ENCODE data around the gene CA12. TPM values are rescaled to one million over a fixed set of nuclear protein-coding genes. Genes with fewer than 3 reads are reported as not detected.
"Not testable (repeated sequence)": the region's sequence is repeated elsewhere in the genome, so short reads cannot be mapped to it uniquely, and the experiment has no call there.

CA12 gene
- 100 to 1,000 TPM in 3 of 4 donors, 1 to 10 TPM in 1; 6.8 to 138 (median 122) TPM for polyA plus RNA-seq (ENCODE audit: insufficient read length in 4 of 4)

DNA sequence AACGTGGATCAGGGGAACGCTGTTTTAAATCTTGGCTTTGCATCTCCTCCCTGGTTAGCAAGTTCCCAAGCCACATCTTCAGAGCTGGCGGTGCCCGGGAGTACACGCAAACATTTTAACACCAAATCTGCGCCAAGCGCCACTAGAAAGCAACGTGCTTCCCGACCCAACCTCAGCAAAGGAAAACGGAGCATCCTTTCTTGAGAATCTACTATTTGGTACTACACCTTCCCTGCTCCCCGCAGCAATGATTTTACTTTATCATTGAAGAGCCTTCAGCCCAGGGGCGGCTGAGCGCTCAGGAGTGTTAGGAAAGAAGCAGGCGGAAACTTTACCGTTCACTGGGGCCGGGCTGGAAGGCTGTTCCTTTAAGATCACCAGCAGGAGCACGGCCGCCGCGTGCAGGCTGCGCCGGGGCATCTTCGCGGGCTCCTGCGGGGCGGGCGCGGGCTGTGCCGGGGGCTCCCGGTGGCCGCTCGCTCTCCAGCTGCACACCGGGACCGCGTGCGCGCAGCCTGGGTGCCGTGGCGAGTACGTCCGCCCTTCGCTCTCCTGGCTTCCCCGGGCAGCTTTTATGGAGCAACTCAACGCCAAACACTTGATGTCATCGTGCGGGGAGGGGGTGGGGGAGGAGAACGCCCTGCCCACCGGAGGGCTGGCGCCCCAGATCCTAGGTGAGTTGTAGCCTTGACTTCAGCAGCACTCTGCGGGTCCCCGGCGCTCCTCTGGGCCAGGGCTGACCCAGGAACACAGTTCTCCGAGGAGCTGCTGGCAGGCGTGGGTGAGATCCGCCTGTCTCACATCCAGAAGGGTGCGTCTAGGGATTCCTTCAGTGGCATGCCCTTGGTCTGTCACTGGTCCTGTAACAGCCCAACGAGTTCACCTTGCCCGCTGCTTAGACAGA is at the start of gene CA12:
TSS of gene CA12 (minus strand) at position 546 of the 904 bp plus-strand sequence. CDS start at position 420, 126 bp downstream.
- DNase-seq (ENCODE audit: low read depth in 4 of 4, low spot score in 3 of 4) = no peak

DNA sequence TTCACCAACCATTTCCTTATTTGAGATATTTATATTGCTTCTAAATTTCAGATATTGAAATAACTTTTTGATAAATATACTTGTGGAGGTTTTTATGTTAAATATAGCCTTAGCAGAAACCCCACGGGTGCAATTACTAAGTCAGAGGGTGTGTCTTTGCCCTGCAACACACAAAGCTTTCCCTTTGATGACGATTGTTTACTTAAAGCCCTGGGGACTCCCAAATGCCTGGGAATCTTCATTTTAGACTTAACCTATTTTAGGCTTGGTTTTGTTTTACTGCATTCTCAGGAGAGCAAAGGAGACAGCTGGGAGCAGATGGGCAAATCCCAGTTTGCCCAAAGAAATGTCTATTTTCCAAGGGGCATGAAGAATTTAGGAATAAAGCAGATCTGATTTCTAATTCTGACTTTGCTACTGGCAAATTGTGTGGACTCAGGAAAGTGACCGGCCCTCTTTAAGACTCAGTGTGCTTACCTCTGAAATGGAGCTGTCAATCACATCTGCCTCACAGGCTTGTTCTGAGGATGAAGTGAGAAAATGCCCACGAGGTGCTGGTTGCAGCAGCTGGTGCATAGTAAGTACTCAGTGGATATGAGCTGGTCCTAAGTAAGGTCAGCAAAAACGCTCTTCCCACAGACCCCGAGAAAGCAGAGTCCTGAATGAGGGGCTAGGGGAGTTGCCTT is 49.3 kb upstream of the CA12 start:
- DNase-seq (ENCODE audit: low read depth in 4 of 4, low spot score in 3 of 4) = no peak

DNA sequence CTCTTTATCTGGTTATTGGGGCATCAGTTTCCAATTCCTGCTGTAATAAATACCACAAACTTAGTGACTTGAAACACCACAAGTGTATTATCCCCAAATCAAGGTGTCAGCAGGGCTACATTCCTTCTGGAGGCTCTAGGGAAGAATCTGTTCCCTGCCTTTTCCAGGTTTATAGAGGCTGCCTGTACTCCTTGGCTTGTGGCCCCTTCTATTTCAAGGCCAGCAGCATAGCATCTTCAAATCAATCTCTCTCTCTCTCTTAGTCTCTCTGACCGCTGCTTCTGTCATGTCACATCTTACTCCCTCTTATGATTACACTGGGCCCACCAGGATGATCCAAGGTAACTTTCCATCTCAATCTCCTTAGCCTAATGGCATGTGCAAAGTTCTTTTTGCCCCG is 44.9 kb upstream of the CA12 start:
- no peak for DNase-seq (ENCODE audit: low read depth in 4 of 4, low spot score in 3 of 4)

DNA sequence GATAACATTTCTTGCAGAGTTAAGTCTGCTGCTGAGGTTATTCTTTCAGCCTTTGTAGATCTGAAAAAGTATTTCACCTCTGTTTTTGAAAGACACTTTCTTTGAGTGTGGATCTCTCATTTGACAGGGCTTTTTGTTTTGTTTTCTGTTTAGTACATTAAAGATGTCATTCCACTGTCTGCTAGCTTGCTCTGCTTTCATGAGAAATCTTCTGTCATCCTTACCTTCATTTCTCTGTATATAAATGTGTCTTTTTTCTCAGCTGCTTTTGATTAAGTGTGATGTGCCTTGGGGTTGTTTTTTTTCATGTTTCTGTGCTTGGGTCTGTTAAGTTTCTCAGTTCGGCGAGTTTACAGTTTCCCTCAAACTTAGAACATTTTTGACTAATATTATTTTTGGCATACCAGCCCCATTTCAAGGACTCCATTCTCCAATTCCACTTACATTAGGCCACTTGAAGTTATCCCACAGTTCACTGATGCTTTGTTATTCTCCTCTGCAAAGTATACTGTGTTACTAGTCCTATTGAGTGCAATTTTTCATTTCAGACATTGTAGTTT is 43.9 kb upstream of the CA12 start:
- DNase-seq (ENCODE audit: low read depth in 4 of 4, low spot score in 3 of 4) = no peak

DNA sequence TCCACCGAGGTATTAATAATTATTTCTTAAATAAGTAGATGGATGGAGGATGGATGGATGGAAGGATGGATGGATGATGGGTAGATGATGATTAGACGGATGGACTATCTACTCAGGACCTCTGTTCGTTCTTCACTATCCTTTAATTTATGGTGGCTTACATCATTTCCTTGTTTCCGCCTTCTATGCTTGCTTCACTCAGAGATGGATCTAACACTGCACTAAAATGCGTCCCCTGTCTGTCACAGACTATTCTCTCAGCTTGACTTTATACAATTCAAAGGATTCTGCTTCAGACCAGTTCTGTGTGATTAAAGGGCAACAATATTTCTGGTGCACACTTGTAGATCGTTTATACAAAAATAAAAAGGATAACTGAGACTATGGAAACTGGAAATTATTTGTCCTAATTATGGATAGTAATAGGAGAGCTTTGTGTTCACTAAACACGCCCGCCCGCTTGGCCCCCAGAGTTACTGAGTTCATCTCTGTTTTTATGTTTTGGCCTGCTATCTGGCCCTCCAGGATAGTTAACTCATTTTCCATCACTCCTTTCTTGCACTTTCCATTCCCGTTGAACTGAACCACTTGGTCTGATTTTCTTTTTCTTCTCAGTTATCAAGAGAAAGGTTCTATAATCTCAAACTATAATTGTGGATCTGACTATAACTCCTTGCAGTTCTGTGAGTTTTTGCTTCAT is 41.4 kb upstream of the CA12 start:
- DNase-seq (ENCODE audit: low read depth in 4 of 4, low spot score in 3 of 4) = no peak

DNA sequence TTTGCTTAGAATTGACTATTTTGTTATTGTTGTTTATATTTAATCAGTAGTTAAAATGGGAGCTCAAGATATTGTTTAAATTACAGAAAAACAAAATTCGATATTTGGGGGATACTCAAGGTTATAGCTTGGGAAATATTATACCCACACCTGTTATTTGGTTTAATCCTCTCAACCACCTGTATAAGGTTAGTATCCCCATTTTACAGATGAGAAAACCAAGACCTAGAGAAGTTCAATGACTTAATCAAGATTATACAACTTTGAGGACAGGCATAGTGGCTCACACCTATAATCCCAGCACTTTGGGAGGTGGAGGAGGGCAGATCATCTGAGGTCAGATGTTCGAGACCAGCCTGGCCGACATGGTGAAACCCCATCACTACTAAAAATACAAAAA is 39.8 kb upstream of the CA12 start:
- DNase-seq (ENCODE audit: low read depth in 4 of 4, low spot score in 3 of 4) = no peak

DNA sequence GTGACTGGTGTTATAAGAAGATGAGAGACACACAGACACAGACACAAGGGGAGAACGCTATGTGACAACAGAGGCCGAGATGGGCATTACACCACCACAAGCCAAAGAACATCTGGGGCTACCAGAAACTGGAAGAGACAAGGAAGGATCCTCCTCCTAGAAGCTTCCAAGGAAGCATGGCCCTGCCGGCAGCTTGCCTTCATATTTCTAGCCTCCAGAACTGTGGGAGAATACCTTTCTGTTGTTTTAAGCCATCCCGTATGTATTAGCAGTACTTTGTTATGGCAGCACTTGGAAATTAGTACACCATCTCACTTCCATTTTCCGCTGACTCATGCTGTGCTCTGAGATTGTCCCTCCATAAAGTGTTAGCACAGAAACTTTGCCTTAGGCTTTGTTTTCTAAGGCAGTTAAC is 38.7 kb upstream of the CA12 start:
- no peak for DNase-seq (ENCODE audit: low read depth in 4 of 4, low spot score in 3 of 4)

DNA sequence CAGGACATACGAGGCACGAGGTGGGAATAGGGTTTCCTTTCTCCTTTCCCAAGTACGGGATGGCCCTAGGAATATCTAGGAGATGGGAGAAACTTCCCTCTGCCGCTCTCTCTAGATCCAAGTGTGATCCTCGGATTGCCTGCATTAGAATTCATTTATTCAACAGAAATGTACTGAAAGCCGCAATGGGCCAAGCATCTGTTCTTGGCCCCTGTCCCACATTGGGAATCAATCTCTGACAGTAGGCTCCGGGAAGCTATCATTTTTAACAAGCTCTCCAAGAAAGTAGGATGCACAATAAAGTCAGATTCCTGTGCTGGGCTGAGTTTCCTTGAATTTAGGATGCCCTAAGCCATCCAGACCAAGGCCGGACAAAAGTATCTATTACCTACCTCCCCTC is 37.2 kb upstream of the CA12 start:
- no peak for DNase-seq (ENCODE audit: low read depth in 4 of 4, low spot score in 3 of 4)

DNA sequence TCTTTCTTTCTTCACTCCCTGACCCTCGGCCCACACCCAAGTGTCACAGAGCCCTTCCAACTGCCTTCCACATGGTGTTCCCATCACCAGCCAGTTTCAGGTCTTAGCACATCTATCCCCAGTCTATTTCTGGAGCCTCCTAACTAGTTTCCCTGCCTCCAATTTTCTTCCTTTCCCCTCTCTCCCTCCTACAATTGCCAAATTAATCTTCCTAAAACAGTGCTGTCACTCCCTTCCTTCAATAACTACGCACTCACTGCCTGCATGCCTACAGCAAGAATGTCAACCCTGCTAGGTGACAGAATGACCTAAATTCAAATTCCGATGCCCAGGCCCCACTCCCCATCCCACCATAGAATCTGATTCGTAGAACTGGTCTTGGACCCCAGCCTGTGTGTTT is 36.1 kb upstream of the CA12 start:
- no peak for DNase-seq (ENCODE audit: low read depth in 4 of 4, low spot score in 3 of 4)

DNA sequence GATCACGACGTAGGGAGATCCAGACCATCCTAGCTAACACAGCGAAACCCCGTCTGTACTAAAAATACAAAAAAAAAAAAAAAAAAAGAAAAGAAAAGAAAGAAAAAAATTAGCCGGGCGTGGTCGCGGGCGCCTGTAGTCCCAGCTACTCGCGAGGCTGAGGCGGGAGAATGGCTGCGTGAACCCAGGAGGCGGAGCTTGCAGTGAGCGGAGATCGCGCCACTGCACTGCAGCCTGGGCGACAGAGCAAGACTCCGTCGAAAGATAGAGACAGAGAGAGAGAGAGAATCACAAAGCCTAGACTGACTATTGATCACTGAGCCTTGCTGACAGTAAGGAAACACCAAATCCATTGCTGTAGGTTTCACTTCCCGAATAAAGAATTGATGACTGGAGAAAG is 35.6 kb upstream of the CA12 start:
- DNase-seq (ENCODE audit: low read depth in 4 of 4, low spot score in 3 of 4) = not testable (repeated sequence)

DNA sequence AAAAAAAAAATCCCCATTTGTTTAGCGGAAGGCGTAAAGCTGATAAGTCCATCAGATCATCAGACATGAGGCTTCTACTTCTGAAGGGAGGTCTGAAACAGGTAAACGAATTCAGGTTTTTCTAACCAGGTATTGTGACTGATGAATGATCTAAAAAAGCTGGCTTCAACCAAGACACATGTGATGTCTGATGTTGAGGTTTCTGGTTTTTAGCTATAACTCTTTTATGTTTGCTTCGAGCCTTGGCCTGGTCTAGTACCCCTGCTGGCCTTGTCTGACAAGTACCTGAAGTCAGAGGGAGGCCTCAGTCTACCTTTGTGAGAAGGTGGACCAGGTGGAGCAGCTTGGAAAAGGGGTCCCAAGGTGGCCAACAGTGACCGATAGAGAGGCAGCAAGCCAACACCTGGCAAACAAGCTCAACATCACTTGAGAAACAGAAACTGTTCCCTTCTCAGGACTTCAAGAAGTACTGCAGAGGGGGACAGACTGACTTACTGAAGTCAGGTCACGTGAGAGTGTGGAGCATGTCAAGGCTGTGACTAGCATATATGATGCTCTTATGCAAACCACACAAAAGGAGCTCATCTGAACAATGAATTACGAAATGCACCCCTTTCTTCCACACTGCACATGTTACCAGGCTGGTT is 33.0 kb upstream of the CA12 start:
- no peak for DNase-seq (ENCODE audit: low read depth in 4 of 4, low spot score in 3 of 4)

DNA sequence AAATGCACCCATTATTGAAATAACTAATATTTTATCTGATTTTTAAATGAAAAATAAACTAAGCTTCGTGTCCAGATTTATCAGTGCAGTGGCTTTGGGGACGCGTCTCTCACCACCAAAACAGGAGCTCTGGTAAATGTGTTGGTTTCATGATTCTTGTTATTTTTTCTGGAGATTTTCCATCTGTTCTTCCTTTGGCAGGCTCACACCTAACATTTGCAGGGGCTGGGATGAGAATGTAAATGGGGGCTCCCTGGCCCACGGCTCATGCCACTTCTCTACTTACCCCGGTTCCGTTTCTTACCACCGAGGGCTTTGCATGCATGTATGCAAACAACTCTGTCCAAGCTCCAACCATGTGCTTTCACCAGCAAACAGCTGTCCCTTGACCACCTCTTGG is 30.9 kb upstream of the CA12 start:
- no peak for DNase-seq (ENCODE audit: low read depth in 4 of 4, low spot score in 3 of 4)

DNA sequence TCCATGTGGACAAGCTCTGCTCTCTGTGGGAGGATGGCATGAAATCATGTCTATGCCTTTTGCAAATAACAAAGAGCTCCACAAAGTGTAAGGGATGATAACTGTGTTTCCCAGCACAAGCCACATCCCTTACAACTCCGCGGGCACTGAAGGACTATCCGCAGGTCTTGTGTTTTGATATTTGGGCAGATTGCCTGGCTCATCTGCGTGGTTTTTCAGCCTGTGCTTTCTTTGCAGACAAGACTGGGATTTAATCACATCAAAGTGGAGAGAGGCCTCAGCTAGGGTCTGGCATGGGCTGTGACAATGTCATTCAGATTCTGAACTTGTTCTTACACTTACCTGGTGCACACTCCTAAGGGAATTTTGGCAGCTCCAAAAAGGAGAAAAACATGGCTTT is 30.2 kb upstream of the CA12 start:
- no peak for DNase-seq (ENCODE audit: low read depth in 4 of 4, low spot score in 3 of 4)

DNA sequence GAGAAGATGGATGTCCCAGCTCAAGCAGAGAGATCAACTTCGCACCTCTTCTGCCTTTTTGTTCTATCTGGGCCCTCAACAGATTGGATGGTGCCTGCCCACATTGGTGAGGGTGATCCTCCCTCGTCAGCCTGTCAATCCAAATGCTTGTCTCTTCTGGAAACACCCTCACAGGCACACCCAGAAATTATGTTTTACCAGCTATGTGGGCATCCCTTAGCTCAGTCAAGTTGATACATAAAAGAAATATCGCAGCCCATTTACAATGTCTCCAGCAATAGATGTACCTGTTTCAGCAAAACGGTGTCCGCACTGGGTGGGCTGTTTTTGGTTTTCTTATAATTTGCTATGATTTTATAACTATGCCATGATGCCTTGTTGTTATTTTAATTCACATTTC is 27.5 kb upstream of the CA12 start:
- DNase-seq (ENCODE audit: low read depth in 4 of 4, low spot score in 3 of 4) = no peak

DNA sequence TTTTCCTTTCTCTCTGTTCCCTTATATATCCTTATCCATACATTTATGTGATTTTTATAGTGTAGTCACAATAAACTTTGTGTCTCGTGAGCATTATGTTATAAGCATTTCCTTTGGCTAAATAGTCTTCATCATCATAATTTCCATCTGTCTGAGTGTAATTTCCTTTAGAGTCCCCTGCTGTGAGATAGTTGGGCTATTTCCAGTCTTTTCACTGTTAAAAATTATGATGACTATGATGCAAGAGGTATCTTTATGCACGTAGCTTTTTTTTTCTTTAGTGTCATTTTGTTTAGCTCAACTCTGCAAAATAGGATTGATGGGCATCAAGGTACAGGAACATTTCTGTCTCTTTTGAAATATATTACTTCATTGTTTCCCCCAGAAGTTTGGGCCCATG is 26.9 kb upstream of the CA12 start:
- no peak for DNase-seq (ENCODE audit: low read depth in 4 of 4, low spot score in 3 of 4)

DNA sequence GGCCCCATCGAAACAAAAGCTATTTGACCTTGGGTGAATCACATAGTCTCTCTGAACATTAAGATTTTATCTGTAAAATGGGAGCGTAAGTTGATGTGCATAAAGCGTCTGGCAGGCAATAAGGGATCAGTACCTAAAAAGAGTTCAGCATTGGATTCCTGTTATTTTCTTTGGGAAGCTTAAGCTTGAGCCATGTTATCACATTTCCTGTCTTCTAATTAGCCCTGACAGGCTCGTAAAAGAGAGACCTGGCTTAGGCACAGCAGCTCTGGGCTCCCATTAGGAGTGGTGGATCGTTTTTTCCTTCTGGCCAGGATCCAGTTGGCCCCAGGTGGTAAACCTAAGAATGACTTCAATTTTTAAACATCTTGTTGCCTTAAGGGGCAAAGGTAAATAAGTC is 26.0 kb upstream of the CA12 start:
- DNase-seq (ENCODE audit: low read depth in 4 of 4, low spot score in 3 of 4) = no peak

DNA sequence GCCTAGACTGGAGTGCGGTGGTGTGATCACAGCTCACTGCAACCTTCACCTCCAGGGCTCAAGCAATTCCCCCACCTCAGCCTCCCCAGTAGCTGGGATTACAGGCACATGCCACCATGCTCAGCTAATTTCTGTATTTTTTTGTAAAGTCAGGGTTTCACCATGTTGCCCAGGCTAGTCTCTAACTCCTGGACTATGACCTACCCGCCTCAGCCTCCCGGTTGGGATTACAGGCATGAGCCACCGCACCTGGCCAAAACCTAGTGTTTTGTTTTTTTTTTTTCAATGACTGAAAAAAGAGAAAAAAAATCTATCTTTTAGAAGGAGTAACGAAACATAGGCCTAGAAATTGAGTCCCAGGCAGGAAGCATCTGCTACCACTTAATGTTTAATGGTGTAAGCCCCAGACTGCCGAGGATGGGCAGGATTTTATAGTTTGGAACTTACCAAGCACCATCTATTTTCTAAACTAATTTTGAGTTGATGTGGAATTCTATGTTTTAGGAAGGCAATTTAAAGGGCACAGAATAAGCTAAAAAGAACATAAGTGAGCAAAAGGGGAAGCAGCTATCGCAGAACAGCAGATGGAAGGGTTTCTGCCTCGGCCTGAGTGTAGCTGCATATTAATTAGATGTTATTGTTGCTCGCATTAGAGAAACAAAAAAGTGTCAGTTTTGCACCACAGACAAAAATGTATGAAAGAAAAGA is 24.2 kb upstream of the CA12 start:
- DNase-seq (ENCODE audit: low read depth in 4 of 4, low spot score in 3 of 4) = no peak

DNA sequence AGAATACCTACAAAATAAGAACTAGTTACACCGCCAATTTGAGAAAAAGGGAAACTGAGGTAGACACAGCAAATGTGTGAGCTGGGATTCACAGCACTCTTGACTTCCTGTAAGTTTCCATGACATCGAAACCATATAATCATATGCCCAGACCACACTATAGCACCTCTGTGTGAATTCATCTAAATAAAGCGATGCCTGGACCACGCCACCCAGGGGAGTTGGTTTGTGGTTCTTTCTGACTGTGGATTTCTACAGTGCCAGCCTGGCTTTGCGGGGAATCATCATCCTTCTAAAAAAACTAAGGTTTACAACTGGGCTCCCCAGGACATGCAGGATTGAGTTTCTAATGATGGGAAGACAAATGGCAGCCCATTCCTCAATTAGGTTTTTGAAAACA is 23.5 kb upstream of the CA12 start:
- no peak for DNase-seq (ENCODE audit: low read depth in 4 of 4, low spot score in 3 of 4)

DNA sequence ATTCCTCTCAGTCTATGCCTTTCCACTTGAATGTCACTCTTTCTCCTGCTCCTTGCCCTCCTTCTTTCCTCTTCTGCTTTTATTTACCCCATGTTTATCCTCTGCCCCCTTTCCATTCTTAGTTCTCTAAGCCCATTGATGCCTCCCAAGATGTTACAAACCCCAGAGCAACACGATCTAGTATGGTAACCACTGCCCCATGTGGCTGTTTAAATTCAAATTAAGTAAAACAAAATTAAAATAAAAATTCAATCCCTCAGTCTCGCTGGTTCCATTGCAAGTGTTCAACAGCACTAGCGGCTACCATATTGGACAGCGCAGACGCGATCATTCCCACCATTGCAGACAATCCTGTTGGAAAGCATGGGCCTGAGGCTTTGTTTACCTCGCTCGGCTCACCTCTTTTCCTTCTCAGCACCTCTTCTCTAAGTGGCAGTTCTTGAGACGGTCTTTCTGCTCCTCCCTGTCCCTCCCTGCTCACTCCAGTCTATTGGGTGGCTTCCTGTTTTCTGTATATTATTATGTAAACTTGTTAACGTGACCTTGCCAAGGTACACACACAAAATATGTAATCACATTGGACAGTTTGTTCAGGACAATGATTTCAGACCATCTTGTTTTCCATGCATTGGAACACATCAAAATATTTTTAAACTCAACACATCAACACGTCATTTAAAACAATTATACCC is 21.8 kb upstream of the CA12 start:
- DNase-seq (ENCODE audit: low read depth in 4 of 4, low spot score in 3 of 4) = no peak

All from left renal pelvis (tissue), 4 donors.